ENCODE data around the gene IL4I1. TPM values are rescaled to one million over a fixed set of nuclear protein-coding genes. Genes with fewer than 3 reads are reported as not detected.

IL4I1 gene
- total and polyA plus RNA-seq, 2 of the 8 experiments (the other 6 are each of a cell fraction or from before 2014, with no cell fraction given): 0.41 to 0.76 TPM

DNA sequence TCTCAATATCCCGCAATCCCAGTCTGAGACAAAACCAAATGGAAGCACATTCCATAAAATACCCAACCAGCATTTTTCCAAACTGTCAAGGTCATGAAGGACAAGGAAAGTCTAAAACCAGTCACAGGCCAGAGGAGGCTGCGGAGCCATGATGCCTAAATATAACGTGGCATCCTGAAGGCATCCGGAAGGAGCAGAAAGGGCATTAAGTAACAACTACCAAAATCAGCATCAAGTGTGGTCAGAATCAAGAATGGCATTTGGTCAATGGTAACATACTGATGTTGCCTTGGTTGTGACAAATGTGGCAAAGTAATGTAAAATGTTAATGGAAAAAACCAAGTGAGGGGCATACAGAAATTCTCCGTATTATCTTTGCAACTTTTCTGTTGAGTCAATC lies 28.8 kb upstream of the IL4I1 start:
- no peak overlapping the region for H3K18ac ChIP-seq (ENCODE audit: extremely low read depth, low read length)
- 99 to 100% methylated on average over 1 to 5 of the region's 5 CpGs for WGBS, 2 experiments (ENCODE audit: extremely low coverage in 1 of 2, insufficient coverage in 1 of 2, insufficient read length in 1 of 2, insufficient replicate concordance in 2 of 2, low coverage in 1 of 2, low lambda C conversion rate in 2 of 2, missing lambda C conversion rate in 1 of 2)
- H3K9me3 ChIP-seq (ENCODE audit: insufficient read depth in 2 of 2, low read depth in 1 of 2, low read length in 1 of 2): no peaks in the 10 kb centered on the region
- H3K9ac ChIP-seq (replicated peaks in 1 of 4; ENCODE audit: extremely low read depth in 1 of 4, low read depth in 3 of 4, low read length in 3 of 4): no peak overlapping the region
- peaks cover 22% of the 10 kb centered on the region for H3K79me1 ChIP-seq (ENCODE audit: low read depth, low read length)
- H3K27me3 ChIP-seq (replicated peaks in 1 of 4; ENCODE audit: control insufficient read depth in 3 of 4, extremely low read depth in 1 of 4, insufficient read depth in 3 of 4, low read length in 3 of 4): no peaks in the 10 kb centered on the region
- no peak overlapping the region for H2BK15ac ChIP-seq (ENCODE audit: low read length)
- H3K4ac ChIP-seq (replicated peaks; ENCODE audit: insufficient read length, low read depth, low read length): no peak overlapping the region
- no peak overlapping the region for H3K14ac ChIP-seq (ENCODE audit: insufficient read length)
- no peak overlapping the region for H4K8ac ChIP-seq (ENCODE audit: extremely low read depth, insufficient read depth, low read length)
- no peak overlapping the region for H3K56ac ChIP-seq (replicated peaks; ENCODE audit: insufficient read length, low read depth, low read length)
- no peak overlapping the region for H2AK5ac ChIP-seq (ENCODE audit: low read depth, low read length)
- H4K91ac ChIP-seq (replicated peaks; ENCODE audit: insufficient read length, low read length): no peak overlapping the region
- H2BK20ac ChIP-seq (ENCODE audit: low read length): no peak overlapping the region
- H4K20me1 ChIP-seq (replicated peaks in 1 of 2; ENCODE audit: control insufficient read depth in 1 of 2, insufficient read depth in 2 of 2, low read length in 2 of 2): peaks cover 36 to 48% of the 10 kb centered on the region in 2 experiments
- no peak overlapping the region for H3K4me2 ChIP-seq (ENCODE audit: insufficient read depth in 1 of 2, low read depth in 2 of 2, low read length in 2 of 2)
- H3K36me3 ChIP-seq (ENCODE audit: control insufficient read depth in 2 of 4, insufficient read depth in 4 of 4, low read length in 3 of 4): peaks cover 19 to 47% (median 33%) of the 10 kb centered on the region in 4 experiments
- FAIRE-seq (no peak), DNase-seq (ENCODE audit: low read depth in 1 of 2, low spot score in 2 of 2) (no peak)
- no peak overlapping the region for H2BK120ac ChIP-seq (replicated peaks; ENCODE audit: low read depth, low read length)
- no peak overlapping the region for H4K5ac ChIP-seq (ENCODE audit: insufficient read length, low read depth, low read length)
- H2AFZ ChIP-seq (ENCODE audit: low read length): no peak overlapping the region
- no peak overlapping the region for H3K4me3 ChIP-seq (ENCODE audit: extremely low read depth in 1 of 4, insufficient read depth in 2 of 4, low read depth in 3 of 4, low read length in 4 of 4)
- H3K4me1 ChIP-seq (replicated peaks in 1 of 4; ENCODE audit: control insufficient read depth in 3 of 4, insufficient read depth in 4 of 4, low read length in 3 of 4): peaks cover 0 to 19% (median 4%) of the 10 kb centered on the region in 4 experiments; a peak in 5 of 7 replicates
- H3K23me2 ChIP-seq (ENCODE audit: low read depth, low read length): peaks cover 9% of the 10 kb centered on the region
- H3K23ac ChIP-seq (ENCODE audit: insufficient read length): no peak overlapping the region
- ChIA-PET CTCF (ENCODE audit: partially characterized antibody) (no interaction called here), POLR2A (ENCODE audit: partially characterized antibody) (interaction anchor here (1.0 to 15.1 kb wide), 6 partner anchors 9 to 75 kb away, joined by 3 to 373 read pairs (median 4); partner anchors contain the start of gene PTOV1)
- H3K27ac ChIP-seq (ENCODE audit: low read depth, low read length): no peak overlapping the region
- H3K79me2 ChIP-seq (ENCODE audit: control insufficient read depth in 1 of 2, insufficient read depth in 2 of 2, low read length in 2 of 2): peaks cover 24 to 85% of the 10 kb centered on the region in 2 experiments
- no peak overlapping the region for H2BK5ac ChIP-seq (ENCODE audit: low read depth, low read length)
- H2BK12ac ChIP-seq (ENCODE audit: low read depth, low read length): no peak overlapping the region
- TF ChIP-seq TCF12 (IDR thresholded peaks at IDR 0.05; ENCODE audit: low read depth, low read length) (no peak), SIN3A (conservative IDR thresholded peaks at IDR 0.05 in 1 of 2, IDR thresholded peaks at IDR 0.05 in 1 of 2; ENCODE audit: low read depth in 1 of 2, low read length in 2 of 2) (no peak), RXRA (IDR thresholded peaks at IDR 0.05; ENCODE audit: insufficient read depth, low read depth, low read length) (no peak), BACH1 (IDR thresholded peaks at IDR 0.05; ENCODE audit: low read length) (no peak), MAFK (IDR thresholded peaks at IDR 0.05; ENCODE audit: low read depth, low read length) (no peak), GTF2F1 (IDR thresholded peaks at IDR 0.05; ENCODE audit: borderline replicate concordance, low read depth, low read length) (no peak), CTBP2 (IDR thresholded peaks at IDR 0.05; ENCODE audit: borderline replicate concordance, insufficient read depth, insufficient read length, low read length) (no peak), JUND (IDR thresholded peaks at IDR 0.05; ENCODE audit: low read length) (no peak), SUZ12 (IDR thresholded peaks at IDR 0.05; ENCODE audit: low read length) (no peak), KDM5A (IDR thresholded peaks at IDR 0.05; ENCODE audit: low read length) (no peak), KDM4A (IDR thresholded peaks at IDR 0.05; ENCODE audit: low read depth, low read length, severe bottlenecking) (no peak), GABPA (IDR thresholded peaks at IDR 0.05; ENCODE audit: borderline replicate concordance, insufficient read depth, low read length) (no peak), BRCA1 (IDR thresholded peaks at IDR 0.05; ENCODE audit: low read depth, low read length) (no peak)
- TF ChIP-seq, protein P1, sequence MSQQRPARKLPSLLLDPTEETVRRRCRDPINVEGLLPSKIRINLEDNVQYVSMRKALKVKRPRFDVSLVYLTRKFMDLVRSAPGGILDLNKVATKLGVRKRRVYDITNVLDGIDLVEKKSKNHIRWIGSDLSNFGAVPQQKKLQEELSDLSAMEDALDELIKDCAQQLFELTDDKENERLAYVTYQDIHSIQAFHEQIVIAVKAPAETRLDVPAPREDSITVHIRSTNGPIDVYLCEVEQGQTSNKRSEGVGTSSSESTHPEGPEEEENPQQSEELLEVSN (IDR thresholded peaks at IDR 0.05): no peak

Data from H1 (cell line).